Left colon (tissue), 2 donors: ENCODE measurements around the gene ARMCX5. TPM values are rescaled to one million over a fixed set of nuclear protein-coding genes. Genes with fewer than 3 reads are reported as not detected.

ENCODE experiments used
- total RNA-seq, 2 donors: library from RNA; stranded (reverse); fragmentation: NEBNext Ultra II Directional; extraction: Animal tissue kit (Norgen Biotek cat#: 25700); gene quantifications; one replicate each; pipeline ENCODE4 v1.2.1, GENCODE V29; 2021
- donor health status: DM: no; HTN: no; CAD: no.
- donor health status: DM: yes; HTN: yes; CAD: no.

The ARMCX5 gene
- total RNA-seq, 2 donors from 2014 or later = 9.6 to 12.1 TPM

Other genes starting within 250 kb of the ARMCX5 start
- gene NXF2B, start 159.5 kb upstream of the ARMCX5 start, total RNA-seq = not detected
- not detected for gene TCP11X2, start 127.7 kb upstream of the ARMCX5 start, total RNA-seq
- under 1 TPM; 0.42 to 0.46 TPM for gene TMSB15A, start 82.8 kb upstream of the ARMCX5 start, total RNA-seq
- 1 to 10 TPM; 2.5 to 5.0 TPM for gene GPRASP1, start 52.0 kb downstream of the ARMCX5 start, total RNA-seq
- 1 to 10 TPM; 1.5 to 4.4 TPM for gene GPRASP2, start 112.9 kb downstream of the ARMCX5 start, total RNA-seq
- gene GPRASP3, start 121.2 kb downstream of the ARMCX5 start, total RNA-seq = 1 to 10 TPM; 3.1 to 3.2 TPM